ENCODE data around the gene KCNAB2. TPM values are rescaled to one million over a fixed set of nuclear protein-coding genes. Genes with fewer than 3 reads are reported as not detected.

Gene KCNAB2
- total RNA-seq, 1 donor from 2014 or later = 3.1 TPM

DNA sequence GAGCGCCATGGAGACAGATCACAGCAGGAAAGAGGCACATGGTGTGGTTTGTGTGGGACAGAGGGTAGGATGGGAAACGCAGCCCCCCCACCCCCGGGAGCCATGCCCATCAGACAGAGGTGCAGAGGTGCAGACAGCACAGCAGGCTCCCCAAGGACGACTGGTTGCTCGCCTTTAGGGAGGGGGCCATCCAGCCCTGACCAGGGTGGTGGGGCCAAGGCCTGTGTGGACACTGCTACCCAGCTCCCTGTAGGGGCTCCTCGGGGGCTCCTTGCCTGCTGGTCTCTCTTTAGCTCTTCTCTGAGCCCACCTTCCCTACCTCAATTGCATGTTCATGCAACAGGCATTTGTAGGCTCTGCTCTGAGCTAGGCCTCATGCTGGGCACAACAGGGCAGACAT, 3.7 kb downstream of the KCNAB2 start:
- Histone ChIP-seq H3K27me3 (ENCODE audit: insufficient read depth, low read length) (no peaks in the 10 kb centered on the region), H3K79me2 (ENCODE audit: insufficient read depth, low read length) (no peaks in the 10 kb centered on the region), H3K9ac (ENCODE audit: low read length) (no peak overlapping the region), H3K27ac (ENCODE audit: low read depth, low read length) (no peak overlapping the region), H4K20me1 (ENCODE audit: insufficient read depth, low read length) (peaks cover 4% of the 10 kb centered on the region), H3K9me3 (ENCODE audit: insufficient read depth, low read depth, low read length) (no peaks in the 10 kb centered on the region), H3K4me1 (ENCODE audit: insufficient read depth, low read length) (no peaks in the 10 kb centered on the region), H3K4me2 (ENCODE audit: low read length) (no peak overlapping the region), H3K36me3 (ENCODE audit: insufficient read depth, low read length) (no peaks in the 10 kb centered on the region), H2AFZ (ENCODE audit: low read depth, low read length) (no peak overlapping the region), H3K4me3 (ENCODE audit: insufficient read depth, low read depth, low read length) (no peak overlapping the region)
- FAIRE-seq (no peak), DNase-seq (ENCODE audit: low read depth) (no peak)
- Mint-ChIP-seq H3K27ac (ENCODE audit: unreplicated experiment) (no peak overlapping the region), H3K4me1 (ENCODE audit: low read depth, unreplicated experiment) (peaks cover 1% of the 10 kb centered on the region), H3K4me3 (ENCODE audit: unreplicated experiment) (no peak overlapping the region), H3K36me3 (ENCODE audit: low read depth, unreplicated experiment) (no peaks in the 10 kb centered on the region), H3K9me3 (ENCODE audit: unreplicated experiment) (no peaks in the 10 kb centered on the region), H3K27me3 (ENCODE audit: low read depth, unreplicated experiment) (peaks cover 63% of the 10 kb centered on the region)
- no peak for TF ChIP-seq CTCF (IDR thresholded peaks at IDR 0.05; ENCODE audit: insufficient read depth, low read depth, low read length)
- TF ChIP-seq EZH2 (IDR thresholded peaks at IDR 0.05; ENCODE audit: insufficient read depth, low read length) = no peak

DNA sequence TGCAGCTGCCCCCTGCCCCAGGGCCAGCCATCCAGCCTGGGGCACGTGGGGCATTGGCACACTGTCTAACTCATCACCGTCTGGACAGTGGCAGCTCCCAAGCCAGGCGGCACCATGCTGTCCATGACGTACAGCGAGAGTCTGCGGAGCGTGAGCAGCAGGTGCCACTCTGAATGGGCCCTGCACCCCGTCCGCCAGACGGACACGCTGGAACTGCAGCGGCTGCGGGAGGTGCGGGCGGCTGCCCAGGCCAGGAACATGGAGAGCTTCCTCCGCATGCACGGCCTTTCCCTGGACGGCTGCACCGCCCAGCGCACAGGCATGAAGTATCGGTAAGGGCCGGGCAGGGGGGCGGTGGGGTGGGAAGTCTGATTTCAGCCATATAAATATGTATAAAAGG, 5.7 kb downstream of the KCNAB2 start:
- FAIRE-seq (no peak), DNase-seq (ENCODE audit: low read depth) (no peak)
- Histone ChIP-seq H3K4me1 (ENCODE audit: insufficient read depth, low read length) (no peaks in the 10 kb centered on the region), H3K4me3 (ENCODE audit: insufficient read depth, low read depth, low read length) (no peak overlapping the region), H4K20me1 (ENCODE audit: insufficient read depth, low read length) (peaks cover 4% of the 10 kb centered on the region), H3K27ac (ENCODE audit: low read depth, low read length) (no peak overlapping the region), H3K36me3 (ENCODE audit: insufficient read depth, low read length) (no peaks in the 10 kb centered on the region), H2AFZ (ENCODE audit: low read depth, low read length) (no peak overlapping the region), H3K9ac (ENCODE audit: low read length) (no peak overlapping the region), H3K27me3 (ENCODE audit: insufficient read depth, low read length) (peaks cover 5% of the 10 kb centered on the region), H3K9me3 (ENCODE audit: insufficient read depth, low read depth, low read length) (no peaks in the 10 kb centered on the region), H3K4me2 (ENCODE audit: low read length) (no peak overlapping the region), H3K79me2 (ENCODE audit: insufficient read depth, low read length) (no peaks in the 10 kb centered on the region)
- Mint-ChIP-seq H3K36me3 (ENCODE audit: low read depth, unreplicated experiment) (no peaks in the 10 kb centered on the region), H3K9me3 (ENCODE audit: unreplicated experiment) (no peaks in the 10 kb centered on the region), H3K27ac (ENCODE audit: unreplicated experiment) (no peak overlapping the region), H3K27me3 (ENCODE audit: low read depth, unreplicated experiment) (peaks cover 61% of the 10 kb centered on the region), H3K4me3 (ENCODE audit: unreplicated experiment) (no peak overlapping the region), H3K4me1 (ENCODE audit: low read depth, unreplicated experiment) (peaks cover 1% of the 10 kb centered on the region)
- TF ChIP-seq EZH2 (IDR thresholded peaks at IDR 0.05; ENCODE audit: insufficient read depth, low read length) (no peak), CTCF (IDR thresholded peaks at IDR 0.05; ENCODE audit: insufficient read depth, low read depth, low read length) (no peak)

DNA sequence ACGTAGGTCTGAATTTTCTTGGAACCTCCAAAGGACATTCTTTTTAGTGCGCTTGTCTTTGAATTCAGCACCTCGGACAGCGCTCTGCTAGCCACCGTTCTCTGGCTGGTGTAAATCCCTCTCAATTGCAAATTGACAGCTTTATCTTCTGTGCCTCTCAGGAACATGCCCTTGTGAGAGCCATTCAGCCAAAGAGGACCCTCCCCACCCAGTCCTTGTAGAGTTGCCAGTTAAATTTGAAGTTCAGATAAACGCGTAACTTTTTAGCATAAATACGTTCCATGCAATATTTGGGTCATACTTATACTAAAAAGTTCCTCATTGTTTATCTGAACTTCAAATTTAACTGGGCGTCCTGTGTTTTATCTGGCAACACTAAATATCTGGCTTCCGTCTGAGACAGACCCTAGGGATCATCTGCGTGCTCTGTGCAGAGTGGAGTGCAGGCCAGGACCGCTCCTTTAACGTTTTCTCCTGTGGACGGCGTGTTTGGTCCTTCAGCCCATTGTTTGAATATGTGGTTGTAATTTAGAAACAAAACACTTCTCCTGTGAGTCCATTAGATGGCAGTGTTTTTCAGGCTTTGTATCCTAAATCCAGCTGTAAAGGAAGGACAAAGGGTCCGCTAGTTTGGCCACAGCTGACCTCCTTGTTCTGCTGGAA, 7.0 kb downstream of the KCNAB2 start:
- no peaks in the 10 kb centered on the region for H3K9me3 Mint-ChIP-seq (ENCODE audit: unreplicated experiment)
- peaks cover 4% of the 10 kb centered on the region for H4K20me1 ChIP-seq (ENCODE audit: insufficient read depth, low read length)
- H3K4me1 ChIP-seq (ENCODE audit: insufficient read depth, low read length) = no peaks in the 10 kb centered on the region
- no peak overlapping the region for H3K9ac ChIP-seq (ENCODE audit: low read length)
- no peaks in the 10 kb centered on the region for H3K36me3 ChIP-seq (ENCODE audit: insufficient read depth, low read length)
- peaks cover 5% of the 10 kb centered on the region for H3K27me3 ChIP-seq (ENCODE audit: insufficient read depth, low read length)
- H3K4me3 ChIP-seq (ENCODE audit: insufficient read depth, low read depth, low read length) = no peak overlapping the region
- no peak overlapping the region for H3K4me3 Mint-ChIP-seq (ENCODE audit: unreplicated experiment)
- peak; percentile 42 for DNase-seq (ENCODE audit: low read depth)
- peak overlapping the region; percentile 7 for H3K4me2 ChIP-seq (ENCODE audit: low read length)
- H3K27ac ChIP-seq (ENCODE audit: low read depth, low read length) = no peak overlapping the region
- no peaks in the 10 kb centered on the region for H3K9me3 ChIP-seq (ENCODE audit: insufficient read depth, low read depth, low read length)
- H3K27ac Mint-ChIP-seq (ENCODE audit: unreplicated experiment) = no peak overlapping the region
- H3K36me3 Mint-ChIP-seq (ENCODE audit: low read depth, unreplicated experiment) = no peaks in the 10 kb centered on the region
- peaks cover 65% of the 10 kb centered on the region for H3K27me3 Mint-ChIP-seq (ENCODE audit: low read depth, unreplicated experiment)
- peak; percentile 66 for TF ChIP-seq CTCF (IDR thresholded peaks at IDR 0.05; ENCODE audit: insufficient read depth, low read depth, low read length)
- TF ChIP-seq EZH2 (IDR thresholded peaks at IDR 0.05; ENCODE audit: insufficient read depth, low read length) = no peak
- peaks cover 1% of the 10 kb centered on the region for H3K4me1 Mint-ChIP-seq (ENCODE audit: low read depth, unreplicated experiment)
- H2AFZ ChIP-seq (ENCODE audit: low read depth, low read length) = no peak overlapping the region
- FAIRE-seq = peak; percentile 49
- no peaks in the 10 kb centered on the region for H3K79me2 ChIP-seq (ENCODE audit: insufficient read depth, low read length)

Data from astrocyte (in vitro differentiated cells and primary cell).